Measurements from ENCODE around the gene ZNF625.
"Not testable (repeated sequence)": the region's sequence is repeated elsewhere in the genome, so short reads cannot be mapped to it uniquely, and the experiment has no call there.

The ZNF625 gene

GRCh38 chr19:12137221-12137940, 19.2 kb downstream of the ZNF625 start:
- DNase-seq = no peak

- DNase-seq = no peak
Observed at GRCh38 chr19:12133069-12133468, 23.5 kb downstream of the ZNF625 start.

GRCh38 chr19:12126707-12127106, 29.8 kb downstream of the ZNF625 start:
- DNase-seq = no peak

- DNase-seq = no peak
Observed at GRCh38 chr19:12117201-12117970, 39.1 kb downstream of the ZNF625 start.

GRCh38 chr19:12113121-12113520, 43.4 kb downstream of the ZNF625 start:
- no peak for DNase-seq

- no peak for DNase-seq
Observed at GRCh38 chr19:12112701-12113100, 43.8 kb downstream of the ZNF625 start.

GRCh38 chr19:12111943-12112637, 44.4 kb downstream of the ZNF625 start:
- no peak for DNase-seq

GRCh38 chr19:12111176-12111575, 45.4 kb downstream of the ZNF625 start:
- DNase-seq = no peak

- not testable (repeated sequence) for DNase-seq
Observed at GRCh38 chr19:12103909-12104308, 52.6 kb downstream of the ZNF625 start.

- DNase-seq = no peak
Observed at GRCh38 chr19:12098040-12098439, 58.5 kb downstream of the ZNF625 start.

- no peak for DNase-seq
Observed at GRCh38 chr19:12095111-12095790, 61.3 kb downstream of the ZNF625 start.

All from NCI-H510A treated with DMSO at 0.1 percent for 48 hours (cell line).